HG02840 (cell line): ENCODE measurements around the gene PIEZO2.
A peak's percentile ranks its signal among the peaks of the same experiment; 100 is the strongest.

Experiments
- ATAC-seq: cut with Tn5 transposase; IDR thresholded peaks from one replicate; pipeline ENCODE4 v1.9.1; 2021; ENCODE audit warnings: mild to moderate bottlenecking, moderate library complexity, moderate number of reproducible peaks; ENCODE audit not compliant: unreplicated experiment, low FRiP score

Gene PIEZO2

GRCh38 chr18:10912790-10913545, 236.4 kb downstream of the PIEZO2 start:
- ATAC-seq, result no peak

GRCh38 chr18:10909724-10910123, 239.6 kb downstream of the PIEZO2 start:
- ATAC-seq, result no peak

- no peak for ATAC-seq
Observed at GRCh38 chr18:10908760-10909159, 240.6 kb downstream of the PIEZO2 start.

GRCh38 chr18:10907749-10908148, 241.6 kb downstream of the PIEZO2 start:
- no peak for ATAC-seq

- no peak for ATAC-seq
Observed at GRCh38 chr18:10901329-10901728, 248.0 kb downstream of the PIEZO2 start.

GRCh38 chr18:10900435-10900834, 248.9 kb downstream of the PIEZO2 start:
- no peak for ATAC-seq

- ATAC-seq, result no peak
Observed at GRCh38 chr18:10899481-10899880, 249.9 kb downstream of the PIEZO2 start.

- ATAC-seq, result no peak
Observed at GRCh38 chr18:10898417-10898974, 250.9 kb downstream of the PIEZO2 start.

- ATAC-seq, result no peak
Observed at GRCh38 chr18:10896851-10897250, 252.5 kb downstream of the PIEZO2 start.

- ATAC-seq, result no peak
Observed at GRCh38 chr18:10895976-10896375, 253.4 kb downstream of the PIEZO2 start.

GRCh38 chr18:10894501-10894900, 254.9 kb downstream of the PIEZO2 start:
- ATAC-seq, result no peak

- ATAC-seq, result no peak
Observed at GRCh38 chr18:10893761-10894160, 255.6 kb downstream of the PIEZO2 start.

- no peak for ATAC-seq
Observed at GRCh38 chr18:10893196-10893595, 256.2 kb downstream of the PIEZO2 start.

- ATAC-seq, result no peak
Observed at GRCh38 chr18:10892786-10893185, 256.6 kb downstream of the PIEZO2 start.

- ATAC-seq, result no peak
Observed at GRCh38 chr18:10890022-10890421, 259.3 kb downstream of the PIEZO2 start.

- peak; percentile 70 for ATAC-seq
Observed at GRCh38 chr18:10878703-10879102, 270.7 kb downstream of the PIEZO2 start.

GRCh38 chr18:10877987-10878386, 271.4 kb downstream of the PIEZO2 start:
- no peak for ATAC-seq

GRCh38 chr18:10875811-10876210, 273.6 kb downstream of the PIEZO2 start:
- ATAC-seq, result no peak

- no peak for ATAC-seq
Observed at GRCh38 chr18:10872304-10872703, 277.1 kb downstream of the PIEZO2 start.

GRCh38 chr18:10864722-10865121, 284.6 kb downstream of the PIEZO2 start:
- no peak for ATAC-seq

GRCh38 chr18:10863026-10863425, 286.3 kb downstream of the PIEZO2 start:
- ATAC-seq, result no peak

GRCh38 chr18:10860928-10861327, 288.4 kb downstream of the PIEZO2 start:
- no peak for ATAC-seq
